Measurements from ENCODE around the gene GLRX3. TPM values are rescaled to one million over a fixed set of nuclear protein-coding genes. Genes with fewer than 3 reads are reported as not detected.

GLRX3 gene
- total and polyA plus RNA-seq, 10 of the 15 experiments (the other 5 are each of a cell fraction or from before 2014, with no cell fraction given): 94.7 to 209 (median 131) TPM

DNA sequence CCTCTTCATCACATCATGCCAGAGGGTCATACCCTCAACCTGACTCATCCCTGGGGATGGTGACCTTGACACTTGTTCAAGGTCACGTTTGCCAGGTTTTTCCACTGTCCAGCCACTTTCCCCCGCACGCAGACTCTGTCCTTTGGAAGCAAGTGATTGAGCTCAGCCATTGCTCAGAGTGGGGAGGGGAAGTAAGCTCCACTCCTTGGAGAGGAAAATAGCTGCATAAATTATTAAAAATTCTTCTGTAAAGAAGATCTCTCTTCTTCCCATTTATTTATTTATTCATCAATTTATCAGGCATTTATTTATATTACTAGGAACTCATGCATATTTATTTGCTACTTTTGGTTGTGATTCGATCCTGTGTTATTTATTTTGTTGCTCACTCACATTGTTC lies 88.0 kb downstream of the GLRX3 start (continued):
- TF ChIP-seq, protein P1, sequence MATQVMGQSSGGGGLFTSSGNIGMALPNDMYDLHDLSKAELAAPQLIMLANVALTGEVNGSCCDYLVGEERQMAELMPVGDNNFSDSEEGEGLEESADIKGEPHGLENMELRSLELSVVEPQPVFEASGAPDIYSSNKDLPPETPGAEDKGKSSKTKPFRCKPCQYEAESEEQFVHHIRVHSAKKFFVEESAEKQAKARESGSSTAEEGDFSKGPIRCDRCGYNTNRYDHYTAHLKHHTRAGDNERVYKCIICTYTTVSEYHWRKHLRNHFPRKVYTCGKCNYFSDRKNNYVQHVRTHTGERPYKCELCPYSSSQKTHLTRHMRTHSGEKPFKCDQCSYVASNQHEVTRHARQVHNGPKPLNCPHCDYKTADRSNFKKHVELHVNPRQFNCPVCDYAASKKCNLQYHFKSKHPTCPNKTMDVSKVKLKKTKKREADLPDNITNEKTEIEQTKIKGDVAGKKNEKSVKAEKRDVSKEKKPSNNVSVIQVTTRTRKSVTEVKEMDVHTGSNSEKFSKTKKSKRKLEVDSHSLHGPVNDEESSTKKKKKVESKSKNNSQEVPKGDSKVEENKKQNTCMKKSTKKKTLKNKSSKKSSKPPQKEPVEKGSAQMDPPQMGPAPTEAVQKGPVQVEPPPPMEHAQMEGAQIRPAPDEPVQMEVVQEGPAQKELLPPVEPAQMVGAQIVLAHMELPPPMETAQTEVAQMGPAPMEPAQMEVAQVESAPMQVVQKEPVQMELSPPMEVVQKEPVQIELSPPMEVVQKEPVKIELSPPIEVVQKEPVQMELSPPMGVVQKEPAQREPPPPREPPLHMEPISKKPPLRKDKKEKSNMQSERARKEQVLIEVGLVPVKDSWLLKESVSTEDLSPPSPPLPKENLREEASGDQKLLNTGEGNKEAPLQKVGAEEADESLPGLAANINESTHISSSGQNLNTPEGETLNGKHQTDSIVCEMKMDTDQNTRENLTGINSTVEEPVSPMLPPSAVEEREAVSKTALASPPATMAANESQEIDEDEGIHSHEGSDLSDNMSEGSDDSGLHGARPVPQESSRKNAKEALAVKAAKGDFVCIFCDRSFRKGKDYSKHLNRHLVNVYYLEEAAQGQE (IDR thresholded peaks at IDR 0.05; ENCODE audit: low read depth, low read length): no peak

- no peak overlapping the region for H3K9ac ChIP-seq (ENCODE audit: control insufficient read depth, insufficient read depth, low read length)
- no peak for ATAC-seq
- no peak for FAIRE-seq
Observed at GRCh38 chr10:130226012-130226411, 89.8 kb downstream of the GLRX3 start.

DNA sequence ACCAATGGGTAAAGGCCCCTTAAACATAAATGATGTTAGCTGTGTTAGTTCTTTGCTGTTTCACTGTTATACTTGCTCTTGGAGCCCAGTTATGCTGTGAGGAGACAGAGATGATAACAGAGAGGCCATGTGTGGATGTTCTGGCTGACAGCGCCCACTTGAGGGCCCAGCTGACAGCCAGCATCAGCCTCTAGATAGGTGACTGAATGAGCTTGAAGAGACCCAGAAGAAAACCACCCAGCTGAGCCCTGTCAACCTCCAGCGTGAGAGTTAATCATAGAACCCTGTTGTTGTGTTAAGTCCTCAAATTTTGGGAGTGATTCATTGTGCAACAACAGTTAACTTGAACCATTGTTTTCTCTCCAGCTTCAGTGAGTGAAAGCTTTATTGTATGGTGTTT lies 91.7 kb downstream of the GLRX3 start:
- Histone ChIP-seq H3K79me2 (ENCODE audit: control insufficient read depth, insufficient read depth, low read length) (no peaks in the 10 kb centered on the region), H3K9me3 (replicated peaks; ENCODE audit: control insufficient read depth, insufficient read depth, low read length) (no peaks in the 10 kb centered on the region), H3K9ac (ENCODE audit: control insufficient read depth, insufficient read depth, low read length) (no peak overlapping the region), H3K27me3 (replicated peaks in 1 of 2; ENCODE audit: control insufficient read depth in 2 of 2, insufficient read depth in 2 of 2, low read length in 1 of 2) (no peaks in the 10 kb centered on the region), H3K4me2 (ENCODE audit: control insufficient read depth, insufficient read depth) (no peak overlapping the region), H3K36me3 (ENCODE audit: control insufficient read depth in 2 of 2, insufficient read depth in 2 of 2, low read length in 1 of 2) (no peaks in the 10 kb centered on the region; a peak in 1 of 4 replicates), H3K27ac (ENCODE audit: control insufficient read depth, insufficient read depth) (no peak overlapping the region), H2AFZ (ENCODE audit: control insufficient read depth, low read depth, low read length) (no peak overlapping the region), H3K4me3 (no peak overlapping the region), H4K20me1 (ENCODE audit: control insufficient read depth, insufficient read depth) (no peaks in the 10 kb centered on the region), H3K4me1 (ENCODE audit: control insufficient read depth, insufficient read depth, low read length) (no peaks in the 10 kb centered on the region)
- no peak for DNase-seq (ENCODE audit: low read depth, low spot score)
- ChIA-PET POLR2A (no interaction called here), RAD21 (ENCODE audit: unreplicated experiment) (no interaction called here), SMC1A (ENCODE audit: uncharacterized antibody, unreplicated experiment) (no interaction called here), CTCF (no interaction called here)
- intact Hi-C loops (cut with micrococcal nuclease; ENCODE audit: unreplicated experiment): no loop called here
- no peak for TF ChIP-seq SP1 (IDR thresholded peaks at IDR 0.05; ENCODE audit: low read depth, low read length)
- in situ Hi-C loops (cut with MboI): no loop called here
- BruUV-seq (replicated peaks): no TSS peak
- ATAC-seq: no peak
- no peak for FAIRE-seq
- 0% methylated on average over 2 of the region's 2 CpGs for WGBS (ENCODE audit: insufficient coverage, insufficient replicate concordance, low lambda C conversion rate, missing lambda C conversion rate)

More at GRCh38 chr10:130226012-130226411, 89.8 kb downstream of the GLRX3 start:
- SMC1A ChIA-PET (ENCODE audit: uncharacterized antibody, unreplicated experiment): no interaction called here
- RAD21 ChIA-PET (ENCODE audit: unreplicated experiment): no interaction called here
- no peaks in the 10 kb centered on the region for H3K79me2 ChIP-seq (ENCODE audit: control insufficient read depth, insufficient read depth, low read length)
- no peak for DNase-seq (ENCODE audit: low read depth, low spot score)
- in situ Hi-C loops (cut with MboI) (no loop called here), intact Hi-C loops (cut with micrococcal nuclease; ENCODE audit: unreplicated experiment) (no loop called here)
- POLR2A ChIA-PET: no interaction called here
- H3K27me3 ChIP-seq (replicated peaks in 1 of 2; ENCODE audit: control insufficient read depth in 2 of 2, insufficient read depth in 2 of 2, low read length in 1 of 2): no peaks in the 10 kb centered on the region
- no TSS peak for BruUV-seq (replicated peaks)
- H3K4me1 ChIP-seq (ENCODE audit: control insufficient read depth, insufficient read depth, low read length): no peaks in the 10 kb centered on the region
- H3K4me3 ChIP-seq: no peak overlapping the region
- no peak for TF ChIP-seq SRF (IDR thresholded peaks at IDR 0.05; ENCODE audit: low read depth in 2 of 2, low read length in 2 of 2)
- H4K20me1 ChIP-seq (ENCODE audit: control insufficient read depth, insufficient read depth): no peaks in the 10 kb centered on the region
- H3K27ac ChIP-seq (ENCODE audit: control insufficient read depth, insufficient read depth): no peak overlapping the region
- CTCF ChIA-PET: no interaction called here
- H3K4me2 ChIP-seq (ENCODE audit: control insufficient read depth, insufficient read depth): no peak overlapping the region
- 0% methylated on average over 2 of the region's 3 CpGs for WGBS (ENCODE audit: insufficient coverage, insufficient replicate concordance, low lambda C conversion rate, missing lambda C conversion rate)
- no peaks in the 10 kb centered on the region; a peak in 1 of 4 replicates for H3K36me3 ChIP-seq (ENCODE audit: control insufficient read depth in 2 of 2, insufficient read depth in 2 of 2, low read length in 1 of 2)
- no peak overlapping the region for H2AFZ ChIP-seq (ENCODE audit: control insufficient read depth, low read depth, low read length)
- no peaks in the 10 kb centered on the region for H3K9me3 ChIP-seq (replicated peaks; ENCODE audit: control insufficient read depth, insufficient read depth, low read length)

Other genes starting within 250 kb of the GLRX3 start
- not detected in 2 replicates for gene EBF3, start 172.1 kb upstream of the GLRX3 start, total RNA-seq (2014; rRNA removed)
- gene EBF3, start 172.1 kb upstream of the GLRX3 start, total RNA-seq (2014; rRNA removed; fragmentation: Illumina TruSeq; extraction: Trizol): not detected in 2 replicates
- gene EBF3, start 172.1 kb upstream of the GLRX3 start, total RNA-seq (2021): not detected in 2 replicates
- gene EBF3, start 172.1 kb upstream of the GLRX3 start, polyA plus RNA-seq (2011; rRNA removed): not detected in 2 replicates
- not detected in 2 replicates for gene EBF3, start 172.1 kb upstream of the GLRX3 start, polyA plus RNA-seq (2014; fragmentation: Illumina TruSeq; extraction: Trizol)
- gene EBF3, start 172.1 kb upstream of the GLRX3 start, polyA plus RNA-seq (2014; fragmentation: Nextera tagmentation; extraction: Ambion mirVana): not detected
- not detected in 2 replicates for gene EBF3, start 172.1 kb upstream of the GLRX3 start, polyA plus RNA-seq (2014; rRNA removed)
- not detected for gene EBF3, start 172.1 kb upstream of the GLRX3 start, polyA plus RNA-seq (2016; fragmentation: Nextera tagmentation; extraction: Ambion mirVana)
- gene C10orf143, start 25.6 kb upstream of the GLRX3 start, total RNA-seq (2014; rRNA removed): 2.1 TPM in 2 replicates
- gene C10orf143, start 25.6 kb upstream of the GLRX3 start, total RNA-seq (2014; rRNA removed; fragmentation: Illumina TruSeq; extraction: Trizol): 1.9 and 2.1 TPM in 2 replicates
- 2.5 and 2.8 TPM in 2 replicates for gene C10orf143, start 25.6 kb upstream of the GLRX3 start, total RNA-seq (2021)
- gene C10orf143, start 25.6 kb upstream of the GLRX3 start, polyA plus RNA-seq (2011; rRNA removed): 2.3 and 2.4 TPM in 2 replicates
- 3.4 and 3.6 TPM in 2 replicates for gene C10orf143, start 25.6 kb upstream of the GLRX3 start, polyA plus RNA-seq (2014; fragmentation: Illumina TruSeq; extraction: Trizol)
- under 1 TPM; 0.64 to 0.90 TPM for gene C10orf143, start 25.6 kb upstream of the GLRX3 start, polyA plus RNA-seq (2014; fragmentation: Nextera tagmentation; extraction: Ambion mirVana)
- 3.0 and 3.8 TPM in 2 replicates for gene C10orf143, start 25.6 kb upstream of the GLRX3 start, polyA plus RNA-seq (2014; rRNA removed)
- 1 to 10 TPM; 5.4 to 7.9 TPM for gene C10orf143, start 25.6 kb upstream of the GLRX3 start, polyA plus RNA-seq (2016; fragmentation: Nextera tagmentation; extraction: Ambion mirVana)